Measurements from ENCODE around the gene CYSRT1. TPM values are rescaled to one million over a fixed set of nuclear protein-coding genes. Genes with fewer than 3 reads are reported as not detected.

The CYSRT1 gene
- total RNA-seq, 1 donor: 0.36 TPM

GRCh38 chr9:137194388-137194787 lies 30.6 kb upstream of the CYSRT1 start:
- H3K4me3 ChIP-seq (ENCODE audit: low read depth, low read length): no peak overlapping the region
- no peak for DNase-seq (ENCODE audit: low read depth)
- TF ChIP-seq CTCF (IDR thresholded peaks at IDR 0.05; ENCODE audit: insufficient read depth, low read length): no peak

- TF ChIP-seq CTCF (IDR thresholded peaks at IDR 0.05; ENCODE audit: insufficient read depth, low read length): no peak
- no peak for DNase-seq (ENCODE audit: low read depth)
- H3K4me3 ChIP-seq (ENCODE audit: low read depth, low read length): no peak overlapping the region
Measured at GRCh38 chr9:137194909-137195308, 30.1 kb upstream of the CYSRT1 start.

- no peak for DNase-seq (ENCODE audit: low read depth)
- H3K4me3 ChIP-seq (ENCODE audit: low read depth, low read length): no peak overlapping the region
- TF ChIP-seq CTCF (IDR thresholded peaks at IDR 0.05; ENCODE audit: insufficient read depth, low read length): no peak
Measured at GRCh38 chr9:137195525-137196220, 29.3 kb upstream of the CYSRT1 start.

- peak overlapping the region; percentile 62 for H3K4me3 ChIP-seq (ENCODE audit: low read depth, low read length)
- no peak for TF ChIP-seq CTCF (IDR thresholded peaks at IDR 0.05; ENCODE audit: insufficient read depth, low read length)
- no peak for DNase-seq (ENCODE audit: low read depth)
Measured at GRCh38 chr9:137198051-137198901, 26.7 kb upstream of the CYSRT1 start.

GRCh38 chr9:137198902-137199283 lies 26.1 kb upstream of the CYSRT1 start:
- H3K4me3 ChIP-seq (ENCODE audit: low read depth, low read length): peak overlapping the region; percentile 62

More at GRCh38 chr9:137198902-137199283, 26.1 kb upstream of the CYSRT1 start:
- no peak for TF ChIP-seq CTCF (IDR thresholded peaks at IDR 0.05; ENCODE audit: insufficient read depth, low read length)
- DNase-seq (ENCODE audit: low read depth): no peak
